Neural progenitor cell (in vitro differentiated cells): ENCODE data around the gene EIF3I. TPM values are rescaled to one million over a fixed set of nuclear protein-coding genes. Genes with fewer than 3 reads are reported as not detected.
A peak's percentile ranks its signal among the peaks of the same experiment; 100 is the strongest.

Experiments used
- DNase-seq: peaks from one replicate; pipeline ENCODE4 v3.0.0-alpha.2; 2016; ENCODE audit warnings: low spot score
- H2AFZ ChIP-seq: fragments of 200-600 bp; sonication (generic); replicated peaks from 2 replicates; pipeline ENCODE4 v1.6.1; 2016; ENCODE audit warnings: antibody characterized with exemption
- H3F3A ChIP-seq: fragments of 200-600 bp; sonication (generic); 2 replicates; pipeline ENCODE4 v1.6.1; 2016; ENCODE audit warnings: antibody characterized with exemption, low read depth
- H3K27ac ChIP-seq: fragments of 200-600 bp; sonication (generic); 2 replicates; pipeline ENCODE4 v1.5.1; 2016; ENCODE audit warnings: mild to moderate bottlenecking
- H3K27me3 ChIP-seq: fragments of 200-600 bp; sonication (generic); 2 replicates; pipeline ENCODE4 v1.6.1; 2016; ENCODE audit warnings: mild to moderate bottlenecking, moderate library complexity
- H3K36me3 ChIP-seq: fragments of 200-600 bp; sonication (generic); 2 replicates; pipeline ENCODE4 v1.5.1; 2016
- H3K4me1 ChIP-seq: fragments of 200-600 bp; sonication (generic); 2 replicates; pipeline ENCODE4 v1.6.1; 2016; ENCODE audit warnings: mixed run types
- H3K4me2 ChIP-seq: fragments of 200-600 bp; sonication (generic); 2 replicates; pipeline ENCODE4 v1.6.1; 2016
- H3K4me3 ChIP-seq: fragments of 200-600 bp; sonication (generic); 2 replicates; pipeline ENCODE4 v1.5.1; 2016
- H3K79me2 ChIP-seq: fragments of 200-600 bp; sonication (generic); 2 replicates; pipeline ENCODE4 v1.6.1; 2016; ENCODE audit warnings: low read depth
- H3K9ac ChIP-seq: fragments of 200-600 bp; sonication (generic); 2 replicates; pipeline ENCODE4 v1.6.1; 2016
- H3K9me3 ChIP-seq: fragments of 200-600 bp; sonication (generic); 2 replicates; pipeline ENCODE4 v1.5.1; 2016; ENCODE audit warnings: low read depth
- H4K20me1 ChIP-seq: fragments of 200-600 bp; sonication (generic); 2 replicates; pipeline ENCODE4 v1.6.1; 2016; ENCODE audit warnings: low read depth
- H3K27ac Mint-ChIP-seq: 3 replicates; pipeline ENCODE4 v1.8.0; 2021; ENCODE audit warnings: mixed read lengths
- H3K27me3 Mint-ChIP-seq: 2 replicates; pipeline ENCODE4 v1.8.0; 2022; ENCODE audit warnings: low read depth, mild to moderate bottlenecking, inconsistent platforms, moderate library complexity, mixed read lengths; ENCODE audit not compliant: insufficient read depth
- H3K36me3 Mint-ChIP-seq: 3 replicates; pipeline ENCODE4 v1.8.0; 2021; ENCODE audit warnings: mixed read lengths
- H3K4me1 Mint-ChIP-seq: 3 replicates; pipeline ENCODE4 v1.8.0; 2021; ENCODE audit warnings: mixed read lengths
- H3K4me3 Mint-ChIP-seq: 3 replicates; pipeline ENCODE4 v1.8.0; 2021; ENCODE audit warnings: mild to moderate bottlenecking, moderate library complexity, mixed read lengths
- H3K9me3 Mint-ChIP-seq: 3 replicates; pipeline ENCODE4 v1.8.0; 2020; ENCODE audit warnings: mixed read lengths
- EZH2 ChIP-seq: fragments of 200-600 bp; sonication (generic); IDR thresholded peaks from 2 replicates; pipeline ENCODE4 v1.6.1; 2017; ENCODE audit warnings: antibody characterized with exemption, mild to moderate bottlenecking, moderate library complexity
- EZH2phosphoT487 ChIP-seq: fragments of 200-600 bp; sonication (generic); IDR thresholded peaks from 2 replicates; pipeline ENCODE4 v1.6.1; 2017; ENCODE audit warnings: antibody characterized with exemption
- total RNA-seq: library from RNA; depleted of rRNA; stranded (reverse); fragments of >200 nt; gene quantifications from 2 replicates; pipeline ENCODE4 v1.2.3, GENCODE V29; 2015; ENCODE audit warnings: low replicate concordance
- TF ChIP-seq, protein P1 (sequence below): fragments of 200-600 bp; sonication (generic); IDR thresholded peaks from 2 replicates; pipeline ENCODE4 v1.5.1; 2017; ENCODE audit warnings: antibody characterized with exemption, mild to moderate bottlenecking

The EIF3I gene
- total RNA-seq, result 204 and 220 TPM in 2 replicates

DNA sequence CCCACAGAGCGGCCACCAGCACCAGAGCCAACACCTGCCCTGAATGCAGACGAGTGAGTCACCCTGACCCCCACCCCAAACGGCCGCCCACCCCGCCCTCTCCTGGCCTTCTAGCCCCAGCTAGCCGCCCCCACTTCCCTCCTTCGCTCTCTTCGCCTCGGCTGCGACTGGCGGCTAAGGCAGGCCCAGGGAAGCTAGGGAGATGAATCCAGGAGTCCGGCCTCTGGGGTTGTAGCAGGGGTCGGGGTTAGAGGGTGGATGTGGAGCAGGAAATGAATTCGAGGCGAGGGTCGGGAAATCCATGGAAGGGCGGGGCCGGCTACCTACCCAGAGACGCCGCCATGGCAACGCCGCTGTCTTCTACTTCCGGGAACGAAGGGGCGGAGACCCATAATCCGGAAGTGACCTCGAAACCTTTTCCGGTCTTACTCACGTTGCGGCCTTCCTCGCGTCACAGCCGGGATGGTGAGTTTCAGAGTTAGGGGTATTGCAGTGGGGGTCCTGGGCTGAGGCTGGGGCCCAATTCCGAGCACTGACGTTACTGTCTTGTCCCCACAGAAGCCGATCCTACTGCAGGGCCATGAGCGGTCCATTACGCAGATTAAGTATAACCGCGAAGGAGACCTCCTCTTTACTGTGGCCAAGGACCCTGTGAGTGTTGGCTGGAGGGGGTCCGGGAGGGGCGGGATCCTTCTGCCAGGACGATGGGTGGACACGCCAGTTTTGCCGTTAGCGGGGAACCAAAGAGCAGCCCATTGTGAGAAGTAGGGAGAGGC is at the start of gene EIF3I, which contains the start of gene TMEM234:
Gene EIF3I (plus strand): TSS at position 428 of the 776 bp plus-strand sequence. CDS start 35 bp downstream, at position 463.
Gene TMEM234 (minus strand): TSS at position 374 of the 776 bp plus-strand sequence. CDS start 31 bp downstream, at position 343.
- H4K20me1 ChIP-seq, result no peaks in the 10 kb centered on the region
- DNase-seq, result peak; percentile 97
- H3K4me1 Mint-ChIP-seq, result peaks cover 28% of the 10 kb centered on the region
- no peaks in the 10 kb centered on the region for H3K9me3 ChIP-seq
- H3K9me3 Mint-ChIP-seq, result no peaks in the 10 kb centered on the region
- H3F3A ChIP-seq, result peaks cover 3% of the 10 kb centered on the region
- peak within 1 kb of the TSS; percentile 89 for H3K4me2 ChIP-seq
- peak within 1 kb of the TSS; percentile 82 for H3K4me3 ChIP-seq
- H3K79me2 ChIP-seq, result peaks cover 34% of the 10 kb centered on the region
- TF ChIP-seq, protein P1, sequence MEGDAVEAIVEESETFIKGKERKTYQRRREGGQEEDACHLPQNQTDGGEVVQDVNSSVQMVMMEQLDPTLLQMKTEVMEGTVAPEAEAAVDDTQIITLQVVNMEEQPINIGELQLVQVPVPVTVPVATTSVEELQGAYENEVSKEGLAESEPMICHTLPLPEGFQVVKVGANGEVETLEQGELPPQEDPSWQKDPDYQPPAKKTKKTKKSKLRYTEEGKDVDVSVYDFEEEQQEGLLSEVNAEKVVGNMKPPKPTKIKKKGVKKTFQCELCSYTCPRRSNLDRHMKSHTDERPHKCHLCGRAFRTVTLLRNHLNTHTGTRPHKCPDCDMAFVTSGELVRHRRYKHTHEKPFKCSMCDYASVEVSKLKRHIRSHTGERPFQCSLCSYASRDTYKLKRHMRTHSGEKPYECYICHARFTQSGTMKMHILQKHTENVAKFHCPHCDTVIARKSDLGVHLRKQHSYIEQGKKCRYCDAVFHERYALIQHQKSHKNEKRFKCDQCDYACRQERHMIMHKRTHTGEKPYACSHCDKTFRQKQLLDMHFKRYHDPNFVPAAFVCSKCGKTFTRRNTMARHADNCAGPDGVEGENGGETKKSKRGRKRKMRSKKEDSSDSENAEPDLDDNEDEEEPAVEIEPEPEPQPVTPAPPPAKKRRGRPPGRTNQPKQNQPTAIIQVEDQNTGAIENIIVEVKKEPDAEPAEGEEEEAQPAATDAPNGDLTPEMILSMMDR, result no peak
- TF ChIP-seq EZH2 (peak; percentile 24), EZH2phosphoT487 (no peak)
- H3K36me3 Mint-ChIP-seq, result peaks cover 15% of the 10 kb centered on the region
- peaks cover 8% of the 10 kb centered on the region for H3K27me3 Mint-ChIP-seq
- H3K27ac Mint-ChIP-seq, result peak within 1 kb of the TSS; percentile 90
- H3K9ac ChIP-seq, result peak within 1 kb of the TSS; percentile 87
- H3K36me3 ChIP-seq, result no peaks in the 10 kb centered on the region
- H3K4me3 Mint-ChIP-seq, result peak within 1 kb of the TSS; percentile 97
- H3K4me1 ChIP-seq, result peaks cover 14% of the 10 kb centered on the region
- H3K27me3 ChIP-seq, result no peaks in the 10 kb centered on the region
- H3K27ac ChIP-seq, result peak within 1 kb of the TSS; percentile 1
- H2AFZ ChIP-seq, result peak within 1 kb of the TSS; percentile 93

DNA sequence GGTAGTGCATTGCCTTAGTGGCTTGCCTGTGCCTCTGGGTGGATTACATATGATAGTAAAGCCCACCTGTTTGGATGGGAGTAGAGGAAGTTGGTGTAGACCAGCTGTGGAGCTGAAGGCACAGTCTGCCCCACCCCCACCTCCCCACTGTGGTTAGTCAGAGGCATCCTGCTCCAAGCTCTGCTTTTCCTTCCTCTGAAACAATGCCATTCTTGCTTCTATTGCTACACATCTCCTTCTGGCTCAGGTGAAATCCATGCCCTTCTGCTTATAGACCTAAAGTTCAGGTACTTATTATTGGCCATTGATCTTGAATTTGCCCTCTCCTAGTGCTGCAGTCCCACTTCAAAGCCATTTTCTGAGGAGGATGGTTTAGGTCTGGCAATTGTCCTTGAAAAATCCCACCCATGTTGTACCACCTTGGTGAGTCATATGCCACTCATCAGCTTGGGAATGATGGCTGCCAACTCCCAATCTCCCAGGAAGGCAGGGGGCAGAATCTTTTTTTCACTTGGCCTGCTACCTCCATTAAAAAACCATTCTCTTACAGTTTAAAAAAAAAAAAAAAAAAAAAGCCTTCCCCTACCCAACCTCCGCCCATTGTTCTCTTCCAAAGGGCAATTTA is 49.5 kb upstream of the EIF3I start:
- H3K27ac ChIP-seq, result no peak overlapping the region
- no peaks in the 10 kb centered on the region for H3K9me3 ChIP-seq
- no peaks in the 10 kb centered on the region for H3K4me1 ChIP-seq
- no peak for DNase-seq
- H3K9me3 Mint-ChIP-seq, result no peaks in the 10 kb centered on the region
- H3F3A ChIP-seq, result peaks cover 10% of the 10 kb centered on the region
- no peak overlapping the region for H3K4me3 ChIP-seq
- H3K4me3 Mint-ChIP-seq, result no peak overlapping the region
- H3K4me1 Mint-ChIP-seq, result no peaks in the 10 kb centered on the region
- H2AFZ ChIP-seq, result no peak overlapping the region
- no peak for TF ChIP-seq EZH2
- TF ChIP-seq EZH2phosphoT487, result no peak
- TF ChIP-seq, protein P1, result no peak
- no peaks in the 10 kb centered on the region for H3K27me3 ChIP-seq
- H3K9ac ChIP-seq, result no peak overlapping the region
- peaks cover 9% of the 10 kb centered on the region for H3K36me3 ChIP-seq
- no peak overlapping the region for H3K27ac Mint-ChIP-seq
- peaks cover 26% of the 10 kb centered on the region for H3K36me3 Mint-ChIP-seq
- peaks cover 2% of the 10 kb centered on the region for H3K27me3 Mint-ChIP-seq
- no peak overlapping the region for H3K4me2 ChIP-seq
- no peaks in the 10 kb centered on the region for H4K20me1 ChIP-seq
- no peaks in the 10 kb centered on the region for H3K79me2 ChIP-seq

- Mint-ChIP-seq H3K27me3 (peaks cover 4% of the 10 kb centered on the region), H3K4me1 (peaks cover 21% of the 10 kb centered on the region), H3K36me3 (peaks cover 14% of the 10 kb centered on the region), H3K4me3 (peak overlapping the region; percentile 90), H3K27ac (peak overlapping the region; percentile 88), H3K9me3 (no peaks in the 10 kb centered on the region)
- Histone ChIP-seq H3K36me3 (no peaks in the 10 kb centered on the region), H3K27me3 (no peaks in the 10 kb centered on the region), H3K4me2 (peak overlapping the region; percentile 99), H3K79me2 (peaks cover 36% of the 10 kb centered on the region), H3K4me1 (peaks cover 16% of the 10 kb centered on the region), H3K27ac (no peak overlapping the region), H3K9ac (no peak overlapping the region), H2AFZ (peak overlapping the region; percentile 92), H3K4me3 (peak overlapping the region; percentile 70), H4K20me1 (peaks cover 24% of the 10 kb centered on the region), H3K9me3 (no peaks in the 10 kb centered on the region), H3F3A (peaks cover 38% of the 10 kb centered on the region)
- DNase-seq, result no peak
- TF ChIP-seq EZH2phosphoT487, result no peak
- TF ChIP-seq EZH2, result no peak
- TF ChIP-seq, protein P1, result no peak
Measured at GRCh38 chr1:32178380-32179192, 43.6 kb upstream of the EIF3I start.
